Large intestine (tissue), 3 donors: Measurements from ENCODE around the gene TMED5. TPM values are rescaled to one million over a fixed set of nuclear protein-coding genes. Genes with fewer than 3 reads are reported as not detected.
"Not testable (repeated sequence)": the region's sequence is repeated elsewhere in the genome, so short reads cannot be mapped to it uniquely, and the experiment has no call there.

Experiments used
- DNase-seq, 2 donors: peaks; one replicate each; pipeline versions ENCODE4 v3.0.0 to v3.0.0-alpha.2; 2013
- H3K27ac ChIP-seq: one replicate; pipeline ENCODE4 v1.5.1; 2013; ENCODE audit warnings: low read length
- H3K27me3 ChIP-seq: 2 replicates; pipeline ENCODE4 v1.6.1; 2013; ENCODE audit warnings: low read length; ENCODE audit not compliant: control insufficient read depth, insufficient read depth
- H3K36me3 ChIP-seq: 2 replicates; pipeline ENCODE4 v1.6.1; 2013; ENCODE audit warnings: low read length; ENCODE audit not compliant: control insufficient read depth, insufficient read depth
- H3K4me1 ChIP-seq: one replicate; pipeline ENCODE4 v1.6.1; 2013; ENCODE audit warnings: low read length; ENCODE audit not compliant: control insufficient read depth, insufficient read depth
- H3K4me3 ChIP-seq: one replicate; pipeline ENCODE4 v1.5.1; 2013; ENCODE audit warnings: low read length
- H3K9me3 ChIP-seq: one replicate; pipeline ENCODE4 v1.6.1; 2013; ENCODE audit warnings: mild to moderate bottlenecking, low read depth, low read length, moderate library complexity; ENCODE audit not compliant: control insufficient read depth
- WGBS: methylation state at CpG from one replicate; pipeline ENCODE4 v1.1.5; 2013; ENCODE audit warnings: low lambda C conversion rate; ENCODE audit not compliant: insufficient coverage; 5-methylcytosine and 5-hydroxymethylcytosine counted together
- polyA plus RNA-seq: library from polyadenylated mRNA; unstranded; fragments of 120-200 nt; gene quantifications from one replicate; pipeline ENCODE4 v1.2.1, GENCODE V29; 2013

Gene TMED5
- polyA plus RNA-seq, 1 donor = 44.4 TPM

DNA sequence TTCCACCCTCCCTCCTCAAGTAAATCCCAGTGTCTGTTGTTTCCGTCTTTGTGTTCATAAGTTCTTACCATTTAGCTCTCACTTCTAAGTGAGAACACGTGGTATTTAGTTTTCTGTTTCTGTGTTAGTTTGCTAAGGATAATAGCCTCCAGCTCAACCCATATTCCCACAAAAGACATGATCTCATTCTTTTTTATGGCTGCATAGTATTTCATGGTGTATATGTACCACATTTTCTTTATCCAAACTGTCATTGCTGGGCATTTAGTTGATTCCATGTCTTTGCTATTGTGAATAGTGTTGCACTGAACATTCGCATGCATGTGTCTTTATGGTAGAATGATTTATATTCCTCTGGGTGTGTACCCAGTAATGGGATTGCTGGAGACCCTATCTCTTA, 5.6 kb downstream of the TMED5 start:
- not testable (repeated sequence) for H3K9me3 ChIP-seq, DNase-seq, H3K4me3 ChIP-seq, H3K27ac ChIP-seq, H3K27me3 ChIP-seq, H3K36me3 ChIP-seq, H3K4me1 ChIP-seq
- no CpG with 5 or more reads among the region's 3 CpGs for WGBS

DNA sequence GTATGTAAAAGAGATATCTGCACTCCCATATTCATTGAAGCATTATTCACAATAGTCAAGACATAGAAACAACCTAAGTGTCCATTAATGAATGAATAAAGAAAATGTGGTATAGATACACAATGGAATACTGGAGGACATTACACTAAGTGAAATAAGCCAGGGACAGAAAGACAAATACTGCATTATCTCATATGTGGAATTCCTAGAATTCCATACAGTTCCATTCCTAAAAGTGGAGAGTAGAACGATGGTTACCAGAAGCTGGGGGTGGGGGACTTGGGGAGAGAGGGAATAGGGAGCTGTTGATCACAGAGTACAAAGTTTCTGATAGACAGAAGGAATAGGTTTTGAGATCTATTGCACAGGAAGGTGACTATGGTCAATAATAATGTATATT, 7.4 kb downstream of the TMED5 start:
- H3K9me3 ChIP-seq = peaks cover 7% of the 10 kb centered on the region
- H3K27me3 ChIP-seq = no peaks in the 10 kb centered on the region
- peaks cover under 1% of the 10 kb centered on the region for H3K4me1 ChIP-seq
- peaks cover 2% of the 10 kb centered on the region for H3K36me3 ChIP-seq
- H3K27ac ChIP-seq = no peak overlapping the region
- H3K4me3 ChIP-seq = no peak overlapping the region
- DNase-seq = no peak
- no CpG with 5 or more reads among the region's 1 CpG for WGBS

- no peak overlapping the region for H3K27ac ChIP-seq
- H3K36me3 ChIP-seq = peaks cover 2% of the 10 kb centered on the region
- no peaks in the 10 kb centered on the region for H3K4me1 ChIP-seq
- WGBS = no CpG with 5 or more reads among the region's 1 CpG
- no peak for DNase-seq
- H3K4me3 ChIP-seq = no peak overlapping the region
- H3K9me3 ChIP-seq = peaks cover 10% of the 10 kb centered on the region
- no peaks in the 10 kb centered on the region for H3K27me3 ChIP-seq
Observed at GRCh38 chr1:93171549-93172034, 8.6 kb downstream of the TMED5 start.

DNA sequence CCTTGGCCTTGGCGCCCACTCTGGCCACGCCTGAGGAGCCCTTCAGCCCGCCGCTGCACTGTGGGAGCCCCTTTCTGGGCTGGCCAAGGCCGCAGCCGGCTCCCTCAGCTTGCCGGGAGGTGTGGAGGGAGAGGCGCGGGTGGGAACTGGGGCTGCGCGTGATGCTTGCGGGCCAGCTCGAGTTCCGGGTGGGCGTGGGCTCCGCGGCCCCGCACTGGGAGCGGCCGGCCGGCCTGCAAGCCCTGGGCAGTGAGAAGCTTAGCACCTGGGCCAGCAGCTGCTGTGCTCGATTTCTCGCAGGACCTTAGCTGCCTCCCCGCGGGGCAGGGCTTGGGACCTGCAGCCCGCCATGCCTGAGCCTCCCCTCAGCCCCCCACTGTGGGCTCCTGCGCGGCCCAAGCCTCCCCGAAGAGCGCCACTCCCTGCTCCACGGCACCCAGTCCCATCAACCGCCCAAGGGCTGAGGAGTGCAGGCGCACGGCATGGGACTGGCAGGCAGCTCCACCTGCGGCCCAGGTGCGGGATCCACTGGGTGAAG, 10.0 kb downstream of the TMED5 start:
- H3K4me3 ChIP-seq, H3K27ac ChIP-seq, H3K4me1 ChIP-seq, H3K27me3 ChIP-seq, H3K36me3 ChIP-seq, DNase-seq, H3K9me3 ChIP-seq: not testable (repeated sequence)
- no CpG with 5 or more reads among the region's 36 CpGs for WGBS

DNA sequence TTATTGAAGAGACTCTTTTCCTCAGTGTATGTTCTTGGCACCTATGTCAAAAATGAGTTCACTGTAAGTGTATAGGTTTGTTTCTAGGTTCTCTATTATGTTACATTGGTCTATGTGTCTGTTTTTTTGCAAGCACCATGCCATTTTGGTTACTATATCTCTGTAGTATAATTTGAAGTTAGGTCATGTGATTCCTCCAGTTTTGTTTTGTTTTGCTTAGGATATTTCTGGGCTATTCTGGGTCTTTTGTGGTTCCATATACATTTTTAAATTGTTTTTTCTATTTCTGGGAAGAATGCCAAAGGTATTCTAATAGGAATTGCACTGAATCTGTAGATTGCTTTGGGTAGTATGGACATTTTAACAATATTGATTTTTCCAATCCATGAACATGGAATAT, 13.2 kb downstream of the TMED5 start:
- no peaks in the 10 kb centered on the region for H3K27me3 ChIP-seq
- peaks cover 10% of the 10 kb centered on the region for H3K9me3 ChIP-seq
- no peaks in the 10 kb centered on the region for H3K36me3 ChIP-seq
- no peak overlapping the region for H3K27ac ChIP-seq
- H3K4me1 ChIP-seq = no peaks in the 10 kb centered on the region
- DNase-seq = no peak
- no peak overlapping the region for H3K4me3 ChIP-seq

DNA sequence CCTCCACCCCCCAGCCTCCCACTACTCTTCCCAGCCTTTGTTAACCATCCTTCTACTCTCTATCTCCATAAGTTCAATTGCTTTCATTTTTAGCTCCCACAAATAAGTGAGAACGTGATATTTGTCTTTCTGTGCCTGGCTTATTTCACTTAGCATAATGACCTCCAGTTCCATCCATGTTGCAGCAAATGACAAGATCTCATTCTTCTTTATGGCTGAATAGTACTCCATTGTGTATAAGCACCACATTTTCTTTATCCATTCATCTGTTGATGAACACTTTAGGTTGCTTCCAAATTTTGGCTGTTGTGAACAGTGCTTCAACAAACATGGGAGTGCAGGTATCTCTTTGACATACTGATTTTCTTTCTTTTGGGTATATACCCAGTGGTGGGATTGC, 14.3 kb downstream of the TMED5 start:
- WGBS = 100% methylated on average over 1 of the region's 1 CpG
- H3K27me3 ChIP-seq, H3K9me3 ChIP-seq, H3K27ac ChIP-seq, DNase-seq, H3K36me3 ChIP-seq, H3K4me1 ChIP-seq, H3K4me3 ChIP-seq: not testable (repeated sequence)

GRCh38 chr1:93164816-93165215, 15.4 kb downstream of the TMED5 start:
- no peaks in the 10 kb centered on the region for H3K36me3 ChIP-seq
- no peaks in the 10 kb centered on the region for H3K4me1 ChIP-seq
- no peak overlapping the region for H3K27ac ChIP-seq
- no CpG with 5 or more reads among the region's 2 CpGs for WGBS
- no peaks in the 10 kb centered on the region for H3K27me3 ChIP-seq
- no peak for DNase-seq
- H3K9me3 ChIP-seq = peaks cover 3% of the 10 kb centered on the region
- H3K4me3 ChIP-seq = no peak overlapping the region

DNA sequence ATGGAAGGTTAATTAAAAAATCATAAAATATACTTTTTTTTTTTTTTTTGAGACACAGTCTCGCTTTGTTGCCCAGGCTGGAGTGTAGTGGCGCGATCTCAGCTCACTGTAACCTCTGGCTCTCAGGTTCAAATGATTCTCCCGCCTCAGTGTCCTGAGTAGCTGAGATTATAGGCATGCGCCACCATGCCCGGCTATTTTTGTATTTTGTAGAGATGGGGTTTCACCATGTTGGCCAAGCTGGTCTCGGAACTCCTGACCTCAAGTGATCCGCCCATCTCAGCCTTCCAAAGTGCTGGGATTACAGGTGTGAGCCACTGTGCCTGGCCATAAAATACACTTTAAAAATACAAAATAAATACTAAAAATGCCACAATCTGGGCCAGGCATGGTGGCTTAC, 16.9 kb downstream of the TMED5 start:
- H3K9me3 ChIP-seq, H3K4me3 ChIP-seq, H3K27me3 ChIP-seq, H3K27ac ChIP-seq, DNase-seq, H3K4me1 ChIP-seq, H3K36me3 ChIP-seq: not testable (repeated sequence)
- WGBS = 100% methylated on average over 1 of the region's 8 CpGs

DNA sequence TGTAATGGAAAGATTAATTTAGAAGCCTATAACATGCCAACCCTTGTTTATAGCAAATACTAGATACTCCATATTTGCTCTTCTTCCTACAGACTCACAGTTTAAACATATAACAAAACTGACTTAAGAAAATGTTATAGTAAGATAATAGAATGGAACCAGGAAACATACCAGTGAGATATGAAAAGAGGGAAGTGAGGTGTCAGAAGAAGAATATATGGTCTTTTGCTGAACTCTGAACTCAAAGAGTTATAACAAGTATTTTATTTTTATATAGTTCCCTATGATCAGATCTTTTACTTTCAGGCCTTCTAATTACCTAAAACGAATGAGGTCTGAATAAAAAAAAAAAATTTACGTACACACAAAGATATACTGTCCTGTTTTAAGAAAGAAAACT, 20.9 kb downstream of the TMED5 start:
- no peaks in the 10 kb centered on the region for H3K27me3 ChIP-seq
- no peaks in the 10 kb centered on the region for H3K9me3 ChIP-seq
- no peak overlapping the region for H3K27ac ChIP-seq
- no peak for DNase-seq
- no peak overlapping the region for H3K4me3 ChIP-seq
- H3K4me1 ChIP-seq = no peaks in the 10 kb centered on the region
- 75% methylated on average over 2 of the region's 2 CpGs for WGBS
- peaks cover 22% of the 10 kb centered on the region for H3K36me3 ChIP-seq

- Histone ChIP-seq H3K27me3 (no peaks in the 10 kb centered on the region), H3K9me3 (no peaks in the 10 kb centered on the region)
- WGBS = 100% methylated on average over 1 of the region's 3 CpGs
Observed at GRCh38 chr1:93155335-93155734, 24.9 kb downstream of the TMED5 start.

DNA sequence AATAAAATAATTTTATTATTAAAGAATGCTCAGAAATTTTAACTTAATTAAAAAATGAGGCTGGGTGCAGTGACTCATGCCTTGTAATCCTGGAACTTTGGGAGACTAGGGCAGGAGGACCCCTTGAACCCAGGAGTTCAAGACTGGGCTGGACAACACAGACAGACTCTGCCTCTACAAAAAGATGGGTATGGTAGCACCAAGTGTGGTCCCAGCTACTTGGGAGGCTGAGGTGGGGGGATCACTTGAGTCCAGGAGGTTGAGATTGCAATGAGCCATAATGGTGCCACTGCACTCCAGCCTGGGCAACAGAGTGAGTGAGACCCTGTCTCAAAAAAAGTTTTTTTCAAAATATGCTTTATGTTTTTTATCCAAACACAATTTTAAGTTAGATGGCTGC, 25.3 kb downstream of the TMED5 start:
- Histone ChIP-seq H3K4me1 (no peaks in the 10 kb centered on the region), H3K27me3 (no peaks in the 10 kb centered on the region), H3K9me3 (no peaks in the 10 kb centered on the region), H3K27ac (no peak overlapping the region), H3K4me3 (no peak overlapping the region), H3K36me3 (peaks cover 22% of the 10 kb centered on the region)
- no peak for DNase-seq

More at GRCh38 chr1:93155335-93155734, 24.9 kb downstream of the TMED5 start:
- peaks cover 22% of the 10 kb centered on the region for H3K36me3 ChIP-seq
- DNase-seq = no peak
- H3K27ac ChIP-seq = no peak overlapping the region
- no peaks in the 10 kb centered on the region for H3K4me1 ChIP-seq
- H3K4me3 ChIP-seq = no peak overlapping the region
